Right atrium auricular region (tissue), 2 donors: ENCODE results near the gene TANK. TPM values are rescaled to one million over a fixed set of nuclear protein-coding genes. Genes with fewer than 3 reads are reported as not detected.
"Not testable (repeated sequence)": the region's sequence is repeated elsewhere in the genome, so short reads cannot be mapped to it uniquely, and the experiment has no call there.

Experiments
- DNase-seq: peaks from one replicate; pipeline ENCODE4 v3.0.0-alpha.2; 2019; ENCODE audit warnings: low spot score
- H3K27ac ChIP-seq, 2 donors: fragments of 200-600 bp; sonication (generic); 1 replicate in 1 of 2; 2 replicates in 1 of 2; pipeline ENCODE4 v1.5.1; 2016 to 2019
- H3K27me3 ChIP-seq, 2 donors: fragments of 200-600 bp; sonication (generic); one replicate each; pipeline versions ENCODE4 v1.5.1 to v1.6.0; 2017 to 2019
- H3K36me3 ChIP-seq: fragments of 200-600 bp; sonication (generic); one replicate; pipeline ENCODE4 v1.5.1; 2016
- H3K4me1 ChIP-seq, 2 donors: fragments of 200-600 bp; sonication (generic); one replicate each; pipeline versions ENCODE4 v1.5.1 to v1.6.0; 2017 to 2019
- H3K4me3 ChIP-seq, 2 donors: fragments of 200-600 bp; sonication (generic); 1 replicate in 1 of 2; 2 replicates in 1 of 2; pipeline ENCODE4 v1.5.1; 2017 to 2019; ENCODE audit warnings: mild to moderate bottlenecking in 1 of 2, moderate library complexity in 1 of 2
- H3K9me3 ChIP-seq, 2 donors: fragments of 200-600 bp; sonication (generic); one replicate each; pipeline ENCODE4 v1.5.1; 2019
- total RNA-seq, 2 donors: library from RNA; depleted of rRNA; stranded (reverse); fragments of >200 nt; gene quantifications; one replicate each; pipeline ENCODE4 v1.1.0, GENCODE V29; 2016
- TF ChIP-seq, protein P1 (sequence below), 2 donors: fragments of 200-600 bp; sonication (generic); IDR thresholded peaks; one replicate each; pipeline ENCODE4 v1.5.1; 2019; ENCODE audit warnings: antibody characterized with exemption in 2 of 2

Gene TANK
- total RNA-seq, 2 donors from 2014 or later, result 40.2 to 50.9 TPM

DNA sequence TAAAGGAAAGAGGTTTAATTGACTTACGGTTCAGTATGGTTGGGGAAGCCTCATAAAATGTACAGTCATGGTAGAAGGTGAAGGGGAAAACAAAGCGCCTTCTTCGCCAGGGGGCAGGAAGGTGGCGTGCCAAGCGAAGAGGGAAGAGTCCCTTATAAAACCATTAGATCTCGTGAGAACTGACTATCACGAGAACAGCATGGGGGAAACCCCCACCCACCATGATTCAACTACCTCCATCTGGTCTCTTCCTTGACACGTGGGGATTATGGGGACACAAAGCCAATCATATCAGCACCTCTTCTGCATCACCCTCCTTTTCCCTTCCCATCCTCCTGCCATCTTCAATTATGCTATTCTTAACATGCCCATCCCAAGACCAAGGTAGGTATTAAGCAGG is 29.9 kb upstream of the TANK start:
- no peak overlapping the region for H3K27ac ChIP-seq
- H3K9me3 ChIP-seq, result no peaks in the 10 kb centered on the region
- no peak overlapping the region for H3K4me3 ChIP-seq
- no peaks in the 10 kb centered on the region for H3K36me3 ChIP-seq
- TF ChIP-seq, protein P1, sequence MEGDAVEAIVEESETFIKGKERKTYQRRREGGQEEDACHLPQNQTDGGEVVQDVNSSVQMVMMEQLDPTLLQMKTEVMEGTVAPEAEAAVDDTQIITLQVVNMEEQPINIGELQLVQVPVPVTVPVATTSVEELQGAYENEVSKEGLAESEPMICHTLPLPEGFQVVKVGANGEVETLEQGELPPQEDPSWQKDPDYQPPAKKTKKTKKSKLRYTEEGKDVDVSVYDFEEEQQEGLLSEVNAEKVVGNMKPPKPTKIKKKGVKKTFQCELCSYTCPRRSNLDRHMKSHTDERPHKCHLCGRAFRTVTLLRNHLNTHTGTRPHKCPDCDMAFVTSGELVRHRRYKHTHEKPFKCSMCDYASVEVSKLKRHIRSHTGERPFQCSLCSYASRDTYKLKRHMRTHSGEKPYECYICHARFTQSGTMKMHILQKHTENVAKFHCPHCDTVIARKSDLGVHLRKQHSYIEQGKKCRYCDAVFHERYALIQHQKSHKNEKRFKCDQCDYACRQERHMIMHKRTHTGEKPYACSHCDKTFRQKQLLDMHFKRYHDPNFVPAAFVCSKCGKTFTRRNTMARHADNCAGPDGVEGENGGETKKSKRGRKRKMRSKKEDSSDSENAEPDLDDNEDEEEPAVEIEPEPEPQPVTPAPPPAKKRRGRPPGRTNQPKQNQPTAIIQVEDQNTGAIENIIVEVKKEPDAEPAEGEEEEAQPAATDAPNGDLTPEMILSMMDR (IDR thresholded peaks at IDR 0.05), result no peak
- H3K4me1 ChIP-seq, result peaks cover 0 to 11% of the 10 kb centered on the region in 2 donors
- no peaks in the 10 kb centered on the region for H3K27me3 ChIP-seq
- DNase-seq, result no peak

DNA sequence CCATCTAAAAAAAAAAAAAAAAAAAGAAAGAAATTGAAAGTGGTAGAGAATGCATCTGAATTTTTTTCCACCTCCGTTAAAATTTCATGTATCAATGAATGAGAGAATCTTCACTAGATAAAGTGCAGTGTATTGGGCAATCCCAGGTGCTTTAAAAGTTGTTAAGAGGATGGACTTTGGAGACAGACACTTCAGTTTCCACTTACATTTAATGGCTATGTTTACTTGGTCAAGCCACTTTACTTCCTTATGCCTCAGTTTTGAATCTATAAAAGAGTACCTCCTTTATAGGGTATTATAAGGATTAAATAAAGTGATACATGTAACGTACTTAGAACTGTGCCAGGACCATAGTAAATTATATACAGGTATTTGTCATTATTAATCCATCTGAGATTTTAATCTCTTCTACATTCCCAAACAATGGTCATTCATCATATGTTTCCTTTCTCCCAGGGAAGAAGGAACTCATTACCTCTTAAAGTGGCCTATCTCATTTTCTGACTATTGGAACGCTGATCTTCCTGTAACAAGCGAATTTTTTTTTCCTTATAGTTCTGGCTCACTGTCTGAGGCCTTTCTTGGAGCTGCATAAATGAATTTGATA is 29.1 kb upstream of the TANK start:
- Histone ChIP-seq H3K27ac (no peak overlapping the region), H3K4me1 (peaks cover 0 to 17% of the 10 kb centered on the region in 2 donors), H3K9me3 (no peaks in the 10 kb centered on the region), H3K4me3 (no peak overlapping the region), H3K27me3 (no peaks in the 10 kb centered on the region), H3K36me3 (no peaks in the 10 kb centered on the region)
- no peak for DNase-seq
- TF ChIP-seq, protein P1 (IDR thresholded peaks at IDR 0.05), result no peak

DNA sequence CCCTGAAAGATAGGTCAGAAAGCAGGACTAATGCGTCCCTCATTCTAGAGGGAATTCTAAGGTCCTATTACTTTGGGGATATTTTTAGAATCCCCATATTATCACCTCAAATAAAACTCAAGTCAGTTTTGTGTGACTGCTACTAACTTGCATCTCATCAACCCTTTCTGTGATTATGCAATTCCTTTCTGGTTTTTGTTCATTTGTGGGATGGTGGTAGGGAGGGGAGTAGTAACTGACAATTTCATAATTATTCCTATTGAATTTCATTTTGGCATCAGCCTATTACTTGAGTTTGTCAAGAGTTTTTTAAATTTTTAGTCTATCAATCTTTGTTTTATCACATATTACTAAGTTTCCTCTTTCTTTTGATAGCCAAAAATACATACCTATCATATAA is 28.4 kb upstream of the TANK start:
- no peak overlapping the region for H3K27ac ChIP-seq
- H3K9me3 ChIP-seq, result no peaks in the 10 kb centered on the region
- H3K4me3 ChIP-seq, result no peak overlapping the region
- H3K4me1 ChIP-seq, result peaks cover 0 to 23% of the 10 kb centered on the region in 2 donors
- no peaks in the 10 kb centered on the region for H3K36me3 ChIP-seq
- no peak for DNase-seq
- TF ChIP-seq, protein P1 (IDR thresholded peaks at IDR 0.05), result no peak
- no peaks in the 10 kb centered on the region for H3K27me3 ChIP-seq

DNA sequence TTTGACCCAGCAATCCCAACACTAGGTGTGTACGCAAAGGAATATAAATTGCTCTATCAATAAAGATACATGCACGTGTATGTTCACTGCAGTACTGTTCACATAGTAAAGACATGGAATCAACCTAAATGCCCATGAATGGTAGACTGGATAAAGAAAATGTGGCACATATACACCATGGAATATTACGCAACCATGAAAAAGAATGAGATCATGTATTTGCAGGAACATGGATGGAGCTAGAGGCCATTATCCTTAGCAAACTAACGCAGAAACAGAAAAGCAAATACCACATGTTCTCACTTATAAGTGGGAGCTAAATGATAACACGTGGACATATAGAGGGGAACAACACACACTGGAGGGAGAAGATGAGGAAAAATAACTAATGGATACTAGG is 27.8 kb upstream of the TANK start:
- not testable (repeated sequence) for DNase-seq, H3K4me3 ChIP-seq, H3K27ac ChIP-seq, H3K27me3 ChIP-seq, H3K36me3 ChIP-seq, H3K9me3 ChIP-seq
- H3K4me1 ChIP-seq, result peaks cover 0 to 23% of the 10 kb centered on the region in 2 donors

DNA sequence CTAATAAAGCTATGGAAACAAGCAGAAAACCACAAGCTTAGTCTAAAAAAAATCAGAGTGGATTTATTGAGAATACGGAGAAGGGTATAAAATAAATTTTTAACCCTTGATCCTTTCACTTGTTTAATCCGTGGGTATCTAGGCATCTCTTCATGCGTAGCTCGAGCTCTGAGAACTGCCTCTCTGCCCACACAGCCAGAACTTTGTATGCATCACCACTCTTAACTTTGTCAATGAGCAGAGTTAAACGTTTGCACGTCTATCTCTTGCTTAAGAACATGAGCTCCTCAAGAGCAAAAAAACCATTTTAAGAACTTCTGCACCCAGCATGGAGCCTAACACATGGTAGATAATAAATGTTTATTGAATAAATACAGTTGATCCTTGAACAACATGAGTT is 26.9 kb upstream of the TANK start:
- no peak overlapping the region for H3K4me3 ChIP-seq
- no peaks in the 10 kb centered on the region for H3K36me3 ChIP-seq
- TF ChIP-seq, protein P1 (IDR thresholded peaks at IDR 0.05), result no peak
- H3K27me3 ChIP-seq, result no peaks in the 10 kb centered on the region
- H3K4me1 ChIP-seq, result peaks cover 0 to 23% of the 10 kb centered on the region in 2 donors
- no peaks in the 10 kb centered on the region for H3K9me3 ChIP-seq
- H3K27ac ChIP-seq, result no peak overlapping the region
- no peak for DNase-seq

DNA sequence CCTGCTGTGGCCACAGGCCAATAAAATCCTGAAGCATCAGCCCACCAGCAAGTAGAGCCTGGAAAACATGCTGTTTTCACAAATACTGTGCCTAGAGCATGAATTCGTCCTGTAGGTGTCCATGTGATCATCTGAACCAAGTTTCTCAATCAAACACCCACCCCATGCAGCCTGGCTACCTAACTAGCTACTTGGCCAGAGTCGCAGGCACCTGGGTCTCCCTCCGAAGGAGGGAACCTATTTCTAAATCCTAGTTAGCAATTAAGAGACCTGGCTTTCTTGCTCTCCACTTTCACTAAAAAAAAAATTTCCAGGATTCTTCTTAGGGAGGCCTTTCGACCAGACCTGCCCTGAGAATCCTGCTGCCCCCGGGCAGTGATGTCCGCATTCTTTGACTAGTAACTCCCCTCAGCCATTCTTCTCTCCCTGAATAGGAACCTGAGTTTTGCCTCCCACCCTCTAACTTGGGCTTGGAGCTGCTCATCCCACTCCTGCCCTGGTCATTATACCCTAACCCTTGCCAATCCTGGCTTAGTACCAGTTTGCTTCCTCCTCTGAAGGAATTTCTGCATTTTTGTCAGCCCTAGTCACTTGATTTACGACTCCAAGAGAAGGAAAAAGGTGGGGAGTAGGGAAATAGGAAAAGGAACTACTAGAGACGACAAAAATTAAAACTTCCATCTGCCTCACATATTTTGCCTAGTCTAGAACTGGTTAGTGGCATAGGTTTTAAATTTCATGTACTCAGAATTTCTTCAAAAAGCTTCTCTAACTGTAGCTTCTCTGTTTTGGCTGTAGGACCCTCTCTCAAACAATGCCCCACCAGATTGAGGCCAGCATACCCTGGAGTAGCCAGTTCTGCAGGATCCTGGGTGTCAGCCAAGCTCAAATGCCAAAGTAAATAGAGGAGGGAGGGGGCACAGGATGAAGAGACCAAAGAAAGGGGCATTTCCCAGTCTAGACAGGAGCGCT is 25.4 kb upstream of the TANK start:
- H3K27ac ChIP-seq, result peak overlapping the region; percentile 10 to 52

More for the DNA sequence above, 25.4 kb upstream of the TANK start:
- H3K4me1 ChIP-seq, result peaks cover 0 to 23% of the 10 kb centered on the region in 2 donors
- no peaks in the 10 kb centered on the region for H3K36me3 ChIP-seq
- H3K27me3 ChIP-seq, result no peaks in the 10 kb centered on the region
- TF ChIP-seq, protein P1 (IDR thresholded peaks at IDR 0.05), result no peak
- no peak for DNase-seq
- H3K9me3 ChIP-seq, result no peaks in the 10 kb centered on the region
- H3K4me3 ChIP-seq, result no peak overlapping the region
